Memory B cell (primary cell): ENCODE data around the gene RRP8.

Experiments
- ATAC-seq: fragments of 150-1000 bp; cut with Tn5 transposase; 2 replicates; pipeline ENCODE4 v1.10.0; 2021; ENCODE audit warnings: low read depth, mild to moderate bottlenecking, moderate library complexity
- DNase-seq, 2 donors: peaks; one replicate each; pipeline ENCODE4 v3.0.0; 2022; ENCODE audit warnings: low spot score in 2 of 2
- H3K27ac Mint-ChIP-seq: one replicate; pipeline ENCODE4 v1.8.0; 2022; ENCODE audit warnings: mild to moderate bottlenecking, moderate library complexity, mixed read lengths
- H3K27me3 Mint-ChIP-seq: one replicate; pipeline ENCODE4 v1.8.0; 2022; ENCODE audit warnings: mixed read lengths
- H3K36me3 Mint-ChIP-seq: one replicate; pipeline ENCODE4 v1.8.0; 2022; ENCODE audit warnings: mild to moderate bottlenecking, mixed read lengths
- H3K4me1 Mint-ChIP-seq: one replicate; pipeline ENCODE4 v1.8.0; 2022; ENCODE audit warnings: mixed read lengths
- H3K4me3 Mint-ChIP-seq: one replicate; pipeline ENCODE4 v1.8.0; 2022; ENCODE audit warnings: mild to moderate bottlenecking, moderate library complexity, mixed read lengths
- H3K9me3 Mint-ChIP-seq: one replicate; pipeline ENCODE4 v1.8.0; 2022; ENCODE audit warnings: mixed read lengths

RRP8 gene

GRCh38 chr11:6603287-6604080 lies at the start of gene RRP8, which contains the start of gene ILK:
Gene RRP8 (minus strand): TSS chr11:6603616. CDS start chr11:6603502, 114 bp downstream.
Gene ILK (plus strand): TSS chr11:6603774. CDS start chr11:6604272, 498 bp downstream.
- Mint-ChIP-seq H3K9me3 (no peaks in the 10 kb centered on the region), H3K4me1 (peaks cover 29% of the 10 kb centered on the region), H3K27me3 (no peaks in the 10 kb centered on the region), H3K36me3 (peaks cover 16% of the 10 kb centered on the region), H3K4me3 (no peak within 1 kb of the TSS), H3K27ac (no peak within 1 kb of the TSS)
- DNase-seq (peak; percentile 76 to 81), ATAC-seq (peak; percentile 85)

GRCh38 chr11:6653097-6653496 lies 49.7 kb upstream of the RRP8 start:
- DNase-seq (no peak), ATAC-seq (no peak)
- Mint-ChIP-seq H3K36me3 (peaks cover 6% of the 10 kb centered on the region), H3K27me3 (peaks cover 11% of the 10 kb centered on the region), H3K4me1 (peaks cover 8% of the 10 kb centered on the region), H3K9me3 (no peaks in the 10 kb centered on the region), H3K4me3 (no peak overlapping the region), H3K27ac (no peak overlapping the region)

GRCh38 chr11:6652182-6652581 lies 48.8 kb upstream of the RRP8 start:
- Mint-ChIP-seq H3K4me3 (no peak overlapping the region), H3K27ac (no peak overlapping the region)

DNA sequence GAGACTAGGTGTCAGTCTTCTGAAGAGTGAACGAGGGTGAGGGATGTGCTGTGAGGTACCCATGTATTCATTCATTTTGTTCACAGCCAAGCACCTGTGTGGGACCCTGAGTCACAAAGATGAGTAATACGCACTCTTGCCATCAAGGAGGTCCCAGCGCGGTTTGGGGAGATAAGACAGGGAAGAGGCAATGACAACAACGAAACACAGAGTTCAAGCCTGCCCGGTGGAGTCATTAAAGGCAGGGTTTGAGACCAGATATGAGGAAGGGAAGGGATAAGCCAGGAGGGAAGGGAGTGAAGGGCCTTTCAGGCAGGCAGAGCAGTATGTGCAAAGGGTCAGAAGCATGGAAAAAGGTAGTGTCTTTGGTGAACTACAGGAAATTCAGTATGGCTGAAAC lies 47.6 kb upstream of the RRP8 start:
- H3K27me3 Mint-ChIP-seq = peaks cover 2% of the 10 kb centered on the region
- ATAC-seq (no peak), DNase-seq (no peak)
- H3K4me3 Mint-ChIP-seq = no peak overlapping the region
- H3K9me3 Mint-ChIP-seq = no peaks in the 10 kb centered on the region
- peaks cover 1% of the 10 kb centered on the region for H3K36me3 Mint-ChIP-seq
- H3K27ac Mint-ChIP-seq = no peak overlapping the region
- H3K4me1 Mint-ChIP-seq = peaks cover 2% of the 10 kb centered on the region

More at GRCh38 chr11:6652182-6652581, 48.8 kb upstream of the RRP8 start:
- Mint-ChIP-seq H3K9me3 (no peaks in the 10 kb centered on the region), H3K36me3 (peaks cover 6% of the 10 kb centered on the region), H3K27me3 (peaks cover 11% of the 10 kb centered on the region), H3K4me1 (peaks cover 8% of the 10 kb centered on the region)
- ATAC-seq = no peak
- DNase-seq = no peak

DNA sequence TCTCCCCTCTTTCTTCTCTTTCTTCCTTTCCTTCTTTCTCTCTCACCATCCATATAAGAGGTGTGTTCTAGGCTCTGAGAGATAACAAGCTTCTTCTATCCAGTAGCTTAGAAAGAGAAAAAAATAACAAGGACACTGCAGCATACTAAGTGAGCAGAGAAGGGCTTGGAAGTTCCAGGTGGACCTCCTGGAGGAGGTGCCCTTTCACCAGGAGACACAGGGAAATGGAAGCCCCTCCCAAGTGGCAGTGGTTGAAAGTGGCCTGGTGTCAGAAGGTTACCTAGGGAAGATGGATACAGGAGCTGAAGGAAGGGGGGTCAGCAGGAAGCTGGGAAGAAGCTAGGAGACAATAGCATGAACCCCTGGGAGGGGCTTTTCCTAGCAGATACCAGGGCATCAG lies 46.7 kb upstream of the RRP8 start:
- DNase-seq (no peak), ATAC-seq (no peak)
- Mint-ChIP-seq H3K9me3 (no peaks in the 10 kb centered on the region), H3K27me3 (no peaks in the 10 kb centered on the region), H3K36me3 (no peaks in the 10 kb centered on the region), H3K27ac (no peak overlapping the region), H3K4me1 (no peaks in the 10 kb centered on the region), H3K4me3 (no peak overlapping the region)

DNA sequence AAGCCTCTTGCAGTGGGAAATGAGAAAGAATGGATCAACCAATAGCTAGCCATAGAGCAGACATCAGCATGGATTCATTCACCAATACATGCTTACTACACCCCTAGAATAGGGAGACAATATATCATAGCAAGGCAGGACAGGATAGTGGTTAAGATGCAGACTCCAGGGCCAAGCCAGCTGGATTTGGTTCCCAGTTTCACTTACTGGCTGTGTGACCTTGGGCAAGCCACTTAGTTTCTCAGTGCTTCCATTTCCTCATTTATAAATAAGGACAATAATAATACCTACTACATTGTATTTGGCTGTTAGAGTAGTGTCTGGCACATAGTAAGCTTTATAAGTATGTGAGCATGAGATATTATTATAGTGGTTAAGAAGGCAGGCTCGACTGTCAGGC lies 45.1 kb upstream of the RRP8 start:
- ATAC-seq = peak; percentile 17
- no peak overlapping the region for H3K27ac Mint-ChIP-seq
- no peaks in the 10 kb centered on the region for H3K9me3 Mint-ChIP-seq

DNA sequence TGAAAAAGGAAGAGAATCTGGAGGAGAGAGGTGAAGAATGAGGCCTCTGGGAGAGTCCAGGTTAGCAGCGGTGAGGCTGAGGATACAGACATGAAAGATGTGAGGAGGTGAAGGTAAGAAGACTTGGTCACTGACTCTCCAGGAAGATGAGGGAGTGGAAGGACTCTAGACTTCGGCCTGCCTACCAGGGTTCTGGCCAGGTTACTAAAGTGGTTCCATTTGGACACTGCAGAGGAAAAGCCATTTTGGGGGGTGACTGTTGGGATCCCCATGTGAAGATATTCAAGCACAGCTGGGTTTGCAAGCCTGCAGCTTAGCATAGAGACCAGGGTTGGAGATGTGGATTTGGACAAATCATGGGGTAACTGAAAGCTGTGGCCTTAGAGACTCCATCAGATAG lies 44.4 kb upstream of the RRP8 start:
- Mint-ChIP-seq H3K27me3 (no peaks in the 10 kb centered on the region), H3K4me1 (no peaks in the 10 kb centered on the region), H3K27ac (no peak overlapping the region), H3K9me3 (no peaks in the 10 kb centered on the region), H3K4me3 (no peak overlapping the region), H3K36me3 (no peaks in the 10 kb centered on the region)
- no peak for ATAC-seq
- no peak for DNase-seq

More for the DNA sequence above, 45.1 kb upstream of the RRP8 start:
- Mint-ChIP-seq H3K36me3 (no peaks in the 10 kb centered on the region), H3K27me3 (no peaks in the 10 kb centered on the region), H3K4me1 (no peaks in the 10 kb centered on the region), H3K4me3 (no peak overlapping the region)
- no peak for DNase-seq

GRCh38 chr11:6646918-6647679 lies 43.7 kb upstream of the RRP8 start:
- H3K27ac Mint-ChIP-seq = no peak overlapping the region
- H3K4me3 Mint-ChIP-seq = no peak overlapping the region
- no peaks in the 10 kb centered on the region for H3K27me3 Mint-ChIP-seq
- ATAC-seq (peak; percentile 88), DNase-seq (no peak)
- no peaks in the 10 kb centered on the region for H3K36me3 Mint-ChIP-seq
- no peaks in the 10 kb centered on the region for H3K9me3 Mint-ChIP-seq
- H3K4me1 Mint-ChIP-seq = no peaks in the 10 kb centered on the region

- H3K36me3 Mint-ChIP-seq = no peaks in the 10 kb centered on the region
- no peaks in the 10 kb centered on the region for H3K9me3 Mint-ChIP-seq
- ATAC-seq = peak; percentile 10
- H3K4me1 Mint-ChIP-seq = no peaks in the 10 kb centered on the region
- DNase-seq = no peak
- H3K27me3 Mint-ChIP-seq = no peaks in the 10 kb centered on the region
- no peak overlapping the region for H3K4me3 Mint-ChIP-seq
- no peak overlapping the region for H3K27ac Mint-ChIP-seq
These were observed 43.1 kb upstream of the RRP8 start for GRCh38 chr11:6646576-6646917.

DNA sequence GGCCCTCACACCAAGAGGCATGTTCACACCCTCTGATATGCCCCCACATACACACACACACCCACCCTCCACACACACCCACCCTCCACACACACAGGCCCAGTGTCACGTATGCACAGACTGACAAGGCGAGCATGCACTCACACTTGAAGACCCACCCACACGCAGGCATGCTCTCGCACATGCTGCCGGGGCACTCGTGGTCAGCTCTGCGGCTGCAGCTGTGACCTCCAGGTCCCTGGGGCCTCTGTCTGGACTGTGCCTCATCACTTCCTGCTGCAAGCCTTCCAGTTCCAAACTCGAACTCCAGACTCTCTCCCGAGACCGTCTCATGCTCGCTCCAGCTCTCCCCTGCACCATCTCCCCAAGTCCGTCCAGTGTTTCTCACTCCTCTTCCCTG lies 42.7 kb upstream of the RRP8 start:
- H3K9me3 Mint-ChIP-seq = no peaks in the 10 kb centered on the region
- H3K4me3 Mint-ChIP-seq = no peak overlapping the region
- H3K4me1 Mint-ChIP-seq = no peaks in the 10 kb centered on the region
- H3K27me3 Mint-ChIP-seq = no peaks in the 10 kb centered on the region
- DNase-seq (no peak), ATAC-seq (no peak)
- H3K27ac Mint-ChIP-seq = no peak overlapping the region
- no peaks in the 10 kb centered on the region for H3K36me3 Mint-ChIP-seq

- H3K4me3 Mint-ChIP-seq = no peak overlapping the region
- DNase-seq (no peak), ATAC-seq (no peak)
- peaks cover 3% of the 10 kb centered on the region for H3K4me1 Mint-ChIP-seq
- H3K27ac Mint-ChIP-seq = no peak overlapping the region
- no peaks in the 10 kb centered on the region for H3K27me3 Mint-ChIP-seq
- H3K9me3 Mint-ChIP-seq = no peaks in the 10 kb centered on the region
- H3K36me3 Mint-ChIP-seq = no peaks in the 10 kb centered on the region
These were observed 39.5 kb upstream of the RRP8 start for GRCh38 chr11:6642957-6643356.

- DNase-seq (no peak), ATAC-seq (no peak)
- Mint-ChIP-seq H3K27me3 (no peaks in the 10 kb centered on the region), H3K27ac (no peak overlapping the region), H3K4me1 (peaks cover 3% of the 10 kb centered on the region), H3K36me3 (no peaks in the 10 kb centered on the region), H3K9me3 (no peaks in the 10 kb centered on the region), H3K4me3 (no peak overlapping the region)
These were observed 37.7 kb upstream of the RRP8 start for GRCh38 chr11:6640985-6641701.

- no peaks in the 10 kb centered on the region for H3K27me3 Mint-ChIP-seq
- no peak overlapping the region for H3K4me3 Mint-ChIP-seq
- peaks cover 3% of the 10 kb centered on the region for H3K4me1 Mint-ChIP-seq
- no peaks in the 10 kb centered on the region for H3K9me3 Mint-ChIP-seq
- no peak for DNase-seq
- H3K36me3 Mint-ChIP-seq = no peaks in the 10 kb centered on the region
- no peak for ATAC-seq
- no peak overlapping the region for H3K27ac Mint-ChIP-seq
These were observed 36.9 kb upstream of the RRP8 start for GRCh38 chr11:6640036-6640984.
